ENCODE measurements around the gene ABCA4.

- TF ChIP-seq EZH2 (optimal IDR thresholded peaks at IDR 0.05; ENCODE audit: low read depth, low read length) (no peak), CTCF (IDR thresholded peaks at IDR 0.05; ENCODE audit: low read length) (no peak), EZH2phosphoT487 (IDR thresholded peaks at IDR 0.05; ENCODE audit: low read length) (no peak)
Measured at GRCh38 chr1:93958032-93958725, 162.8 kb downstream of the ABCA4 start.
